NCI-H748 (cell line): ENCODE results near the gene SMU1.

Experiments used
- DNase-seq: peaks from one replicate; lab custom pipeline; 2025; ENCODE audit not compliant: unreplicated experiment; lab: John Stamatoyannopoulos, UW

SMU1 gene

DNA sequence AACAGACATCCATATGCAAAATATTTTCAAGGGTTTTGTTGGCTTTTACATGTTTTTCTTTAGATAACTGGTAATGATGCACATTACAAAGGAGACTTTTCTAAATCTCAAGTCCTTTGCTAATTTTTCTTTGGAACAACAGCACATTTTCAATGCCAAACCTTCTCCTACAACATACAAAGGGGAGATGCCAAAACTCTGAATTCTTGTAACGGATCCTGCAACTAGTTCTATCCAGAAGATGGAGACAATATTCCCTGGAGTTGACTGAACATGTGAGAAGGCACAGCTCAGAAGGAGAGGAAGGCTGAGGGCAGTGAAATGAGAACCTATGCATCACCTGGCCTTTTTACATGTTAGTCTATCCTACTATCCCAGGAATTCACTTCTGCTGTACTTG, 30.4 kb downstream of the SMU1 start:
- DNase-seq, result no peak

DNA sequence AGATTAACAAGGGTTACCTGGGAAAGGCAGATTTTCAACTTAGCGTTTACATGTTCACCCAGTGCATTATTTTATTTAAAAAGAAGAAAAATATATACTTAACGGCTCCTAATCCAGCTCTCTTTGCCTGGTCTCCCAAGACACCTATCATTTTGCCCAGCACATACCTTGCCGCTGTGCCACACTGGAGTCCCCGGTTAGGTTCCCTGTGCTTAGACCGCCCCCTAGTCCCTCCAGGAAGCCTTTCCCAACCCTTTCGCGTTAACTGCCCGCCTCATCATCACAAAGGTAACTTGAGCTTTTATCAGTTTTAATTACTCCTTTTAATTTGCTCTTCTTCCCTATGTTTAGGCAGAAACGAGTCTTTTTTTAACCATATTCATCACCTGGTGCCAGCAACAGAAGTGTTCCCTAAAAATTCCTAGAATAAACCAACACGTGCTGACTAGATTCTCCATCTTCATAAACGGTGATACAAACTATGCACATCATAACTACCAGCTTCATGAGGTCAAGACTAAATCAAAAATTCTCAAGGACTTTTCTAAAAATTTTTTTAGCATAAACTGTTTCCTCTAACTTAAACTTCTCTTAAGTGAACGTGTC, 31.7 kb downstream of the SMU1 start:
- DNase-seq, result peak; percentile 74

DNA sequence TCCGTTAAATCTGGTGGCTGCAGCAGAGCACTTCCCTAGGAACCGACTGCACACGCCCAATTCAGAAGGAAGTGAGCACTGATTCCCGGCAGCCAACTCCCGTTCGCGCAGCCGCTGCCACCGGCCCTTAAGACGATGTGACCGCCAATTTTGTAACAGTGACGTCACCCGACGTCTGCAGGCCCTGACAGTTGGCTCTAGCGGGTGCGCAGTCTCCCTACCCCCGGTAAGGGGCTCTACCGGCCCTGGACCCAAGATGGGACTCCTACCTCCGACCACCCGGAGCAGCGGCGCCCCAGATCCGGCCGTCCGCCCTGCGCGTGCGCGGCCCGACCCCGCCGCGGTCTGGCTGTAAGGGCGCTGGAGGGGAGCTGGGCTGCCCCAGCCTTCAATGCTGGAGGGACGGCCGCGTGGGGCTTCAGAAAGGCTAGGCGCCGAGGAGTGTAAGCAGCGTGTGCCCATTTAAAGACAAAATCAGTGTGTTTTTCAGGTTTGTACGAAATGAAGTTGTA, 32.3 kb downstream of the SMU1 start:
- DNase-seq, result peak; percentile 92

DNA sequence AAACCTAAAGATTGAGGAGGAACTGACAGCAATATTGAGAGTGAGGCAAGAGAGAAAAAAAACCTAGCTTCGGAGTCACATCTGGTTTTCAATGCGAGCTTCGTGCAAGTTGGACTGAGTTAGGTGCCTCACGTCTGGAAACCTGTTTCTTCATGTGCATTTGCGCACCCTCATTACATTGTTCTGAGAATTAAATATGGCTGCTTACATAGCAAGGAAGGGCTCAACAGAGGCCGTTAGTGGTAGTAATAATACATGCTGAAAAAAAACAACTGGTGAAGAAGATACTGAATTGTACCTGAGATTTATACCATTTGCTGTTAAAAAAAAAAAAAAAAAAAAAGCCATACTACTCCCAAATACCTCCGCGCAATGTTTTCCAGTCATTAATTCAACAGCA, 32.8 kb downstream of the SMU1 start:
- peak; percentile 43 for DNase-seq

DNA sequence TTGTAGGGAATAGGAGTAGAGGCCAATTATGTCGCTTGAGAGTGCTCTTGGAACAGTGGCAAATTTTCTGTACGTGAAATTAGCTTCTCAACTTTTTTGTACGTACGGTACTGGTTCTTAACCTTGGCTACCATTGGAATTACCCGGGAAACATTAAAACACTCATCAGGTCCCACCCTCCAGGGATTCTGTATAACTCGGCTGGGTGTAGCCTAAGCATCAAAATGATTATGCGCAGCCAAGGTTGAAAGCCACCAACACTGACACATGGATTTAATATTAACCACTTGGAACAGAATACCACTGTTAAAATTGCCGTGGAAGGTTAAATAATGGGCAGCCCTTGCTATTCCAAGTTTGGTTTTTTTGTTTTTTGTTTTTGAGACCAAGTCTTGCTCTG, 34.0 kb downstream of the SMU1 start:
- DNase-seq, result no peak

DNA sequence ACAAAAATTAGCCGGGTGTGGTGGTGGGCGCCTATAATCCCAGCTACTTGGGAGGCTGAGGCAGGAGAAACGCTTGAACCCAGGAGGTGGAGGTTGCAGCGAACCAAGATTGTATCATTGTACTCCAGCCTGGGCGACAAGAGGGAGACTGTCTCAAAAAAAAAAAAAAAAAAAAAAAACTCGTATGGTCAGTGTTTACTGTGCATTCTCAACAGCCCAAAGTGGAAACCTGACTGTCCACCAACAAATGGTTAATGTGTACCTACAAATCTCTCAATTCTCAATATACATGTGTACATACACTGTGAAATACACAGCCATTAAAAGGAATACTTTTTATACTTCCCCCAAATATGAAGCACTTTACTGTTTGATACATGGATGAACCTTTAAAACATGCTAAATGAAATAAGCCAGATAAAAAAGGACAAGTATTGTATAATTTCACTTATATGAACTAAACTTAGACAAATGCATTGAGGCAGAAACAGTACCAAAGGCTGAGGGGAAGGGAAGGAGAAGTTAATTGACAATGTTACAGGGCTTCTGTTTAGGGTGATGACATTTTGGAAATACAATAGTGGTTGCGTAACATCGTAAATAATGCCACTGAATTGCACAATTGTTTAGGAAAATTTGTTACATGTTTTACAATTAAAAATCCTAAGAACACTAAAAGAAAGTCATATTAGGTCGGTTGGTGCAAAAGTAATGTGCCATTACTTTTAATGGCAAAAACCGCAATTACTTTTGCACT, 34.9 kb downstream of the SMU1 start:
- DNase-seq, result no peak

DNA sequence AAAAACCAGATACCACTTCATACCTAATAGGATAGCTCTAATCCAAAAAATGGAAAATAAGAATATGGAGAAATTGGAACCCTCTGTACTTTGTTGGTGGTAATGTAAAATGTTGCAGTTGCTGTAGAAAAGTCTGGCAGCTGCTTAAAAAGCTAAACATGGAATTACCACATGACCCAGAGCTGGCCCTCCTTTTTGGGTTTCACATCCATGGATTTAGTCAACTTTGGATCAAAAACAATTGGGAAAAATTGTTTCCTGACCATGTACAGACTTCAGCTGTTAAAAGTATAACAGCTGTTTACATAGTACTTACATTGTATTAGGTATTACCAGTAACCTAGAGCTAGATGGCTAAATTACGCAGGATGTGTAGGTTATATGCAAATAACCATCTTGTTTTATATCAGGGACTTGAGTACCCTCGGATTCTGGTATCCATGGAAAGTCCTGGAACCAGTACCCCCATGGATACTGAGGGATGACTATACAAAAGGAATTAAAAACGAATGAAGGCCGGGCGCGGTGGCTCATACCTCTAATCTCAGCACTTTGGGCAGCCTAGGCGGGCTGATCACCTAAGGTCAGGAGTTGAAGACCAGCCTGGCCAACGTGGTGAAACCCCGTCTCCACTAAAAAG, 35.6 kb downstream of the SMU1 start:
- DNase-seq, result no peak

DNA sequence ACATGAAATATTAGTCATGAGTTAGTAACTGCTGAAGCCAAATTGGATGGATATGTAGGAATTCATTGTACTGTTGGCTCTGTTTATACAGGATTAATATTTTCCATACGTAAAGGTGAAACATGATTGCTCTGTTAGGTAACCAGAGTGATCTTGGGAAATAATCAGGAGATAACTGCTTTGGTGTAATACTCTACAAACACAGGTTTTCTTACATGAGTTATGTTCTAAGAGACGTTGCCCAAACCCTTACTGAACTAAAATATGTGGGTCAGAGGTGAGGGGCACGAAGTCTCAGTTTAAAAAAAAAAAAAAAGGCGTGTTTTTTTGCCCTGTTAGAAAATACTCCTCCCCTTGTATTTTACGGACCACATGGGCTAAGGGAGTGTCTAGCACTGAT, 43.6 kb downstream of the SMU1 start:
- DNase-seq, result no peak

DNA sequence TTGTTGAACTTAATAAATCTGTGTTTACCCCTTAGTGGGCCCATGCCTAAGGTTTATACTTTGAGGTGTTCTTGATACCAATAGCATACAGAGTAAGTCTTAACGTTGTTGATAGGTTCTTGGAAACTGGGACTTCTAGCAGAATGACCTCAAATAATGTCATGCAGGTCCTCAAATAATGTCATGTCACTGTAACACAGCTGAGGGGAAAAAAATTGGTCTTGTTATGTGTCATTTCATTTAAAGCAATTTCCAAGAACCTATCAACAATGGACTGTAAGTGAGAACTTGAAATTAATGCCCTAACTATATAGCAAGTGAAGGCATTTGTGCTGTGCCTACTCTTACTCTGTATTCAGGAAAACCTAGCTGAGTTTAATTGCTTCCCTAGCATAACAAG, 44.2 kb downstream of the SMU1 start:
- DNase-seq, result no peak

DNA sequence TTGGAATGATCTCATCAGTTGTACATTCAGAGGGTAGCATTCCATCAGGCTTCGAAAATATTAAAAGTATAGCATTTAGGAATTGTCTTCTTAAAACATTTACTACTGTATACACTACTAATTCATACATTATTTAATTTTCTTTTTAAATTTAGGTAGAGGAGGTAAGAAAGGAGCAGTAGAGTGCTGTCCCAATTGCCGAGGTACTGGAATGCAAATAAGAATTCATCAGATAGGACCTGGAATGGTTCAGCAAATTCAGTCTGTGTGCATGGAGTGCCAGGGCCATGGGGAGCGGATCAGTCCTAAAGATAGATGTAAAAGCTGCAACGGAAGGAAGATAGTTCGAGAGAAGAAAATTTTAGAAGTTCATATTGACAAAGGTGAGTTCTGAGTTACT, 46.2 kb downstream of the SMU1 start:
- DNase-seq, result no peak

DNA sequence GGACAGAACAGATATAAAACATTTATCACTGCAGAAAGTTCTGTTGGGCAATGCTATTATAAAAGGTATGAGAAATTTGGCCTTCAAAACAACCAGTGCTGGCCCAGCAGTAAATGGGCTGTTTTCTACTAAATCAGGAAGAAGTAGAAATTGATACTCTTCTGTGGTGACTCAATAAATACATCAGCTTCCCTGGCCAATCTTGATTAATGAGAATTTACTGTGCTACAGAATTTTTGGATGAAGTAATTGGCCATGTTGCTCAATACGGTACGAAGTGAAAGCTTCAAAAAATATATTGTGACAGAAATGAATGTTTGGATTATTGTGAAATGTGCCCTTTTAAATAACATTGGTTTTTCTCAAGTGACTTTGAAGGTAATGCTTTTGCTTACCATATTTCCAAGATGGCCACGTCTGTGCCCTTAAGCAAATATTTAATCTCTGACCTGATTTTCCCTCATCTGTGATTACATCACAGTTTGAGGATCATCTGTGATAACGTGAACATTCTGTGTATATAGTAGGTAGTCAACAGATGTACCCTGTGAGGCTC, 47.2 kb downstream of the SMU1 start:
- DNase-seq, result no peak

DNA sequence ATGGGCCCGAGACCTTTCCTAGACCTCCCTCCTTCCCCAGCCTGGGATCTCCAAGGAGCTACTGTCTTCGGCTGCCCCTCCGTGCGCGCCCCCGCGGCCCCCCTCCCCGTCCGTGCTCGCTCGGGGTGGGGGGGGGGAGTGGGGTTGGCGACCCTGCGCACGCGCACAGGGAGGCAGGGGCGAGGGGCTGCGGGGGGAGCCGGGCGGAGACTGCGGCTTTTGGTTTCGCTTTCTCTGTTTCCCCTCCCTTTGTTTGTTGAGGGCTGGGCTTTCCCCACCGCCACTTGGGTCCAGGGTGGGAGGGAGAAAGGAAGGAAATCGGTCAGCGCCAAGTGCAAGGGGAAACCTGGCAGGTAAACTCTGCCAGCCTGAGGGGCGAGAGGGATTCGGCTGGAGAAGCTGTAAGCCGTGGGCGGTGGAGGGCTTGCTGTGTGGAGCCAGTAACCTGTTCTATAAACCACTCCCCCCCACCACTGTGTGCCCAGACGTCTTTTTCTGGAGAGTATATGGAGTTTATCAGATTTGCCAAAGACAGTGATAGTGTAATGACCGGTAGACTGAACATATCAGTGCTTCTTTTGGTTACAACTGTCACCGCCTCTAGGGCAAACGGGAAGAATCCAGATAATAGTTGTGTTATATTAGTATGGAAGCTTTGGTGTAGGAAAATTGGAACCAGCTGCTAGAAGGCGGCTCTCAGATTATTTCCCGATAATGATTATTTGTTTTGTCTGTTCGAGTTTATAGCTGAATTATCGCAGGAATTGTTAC, 50.7 kb downstream of the SMU1 start:
- peak; percentile 91 for DNase-seq

DNA sequence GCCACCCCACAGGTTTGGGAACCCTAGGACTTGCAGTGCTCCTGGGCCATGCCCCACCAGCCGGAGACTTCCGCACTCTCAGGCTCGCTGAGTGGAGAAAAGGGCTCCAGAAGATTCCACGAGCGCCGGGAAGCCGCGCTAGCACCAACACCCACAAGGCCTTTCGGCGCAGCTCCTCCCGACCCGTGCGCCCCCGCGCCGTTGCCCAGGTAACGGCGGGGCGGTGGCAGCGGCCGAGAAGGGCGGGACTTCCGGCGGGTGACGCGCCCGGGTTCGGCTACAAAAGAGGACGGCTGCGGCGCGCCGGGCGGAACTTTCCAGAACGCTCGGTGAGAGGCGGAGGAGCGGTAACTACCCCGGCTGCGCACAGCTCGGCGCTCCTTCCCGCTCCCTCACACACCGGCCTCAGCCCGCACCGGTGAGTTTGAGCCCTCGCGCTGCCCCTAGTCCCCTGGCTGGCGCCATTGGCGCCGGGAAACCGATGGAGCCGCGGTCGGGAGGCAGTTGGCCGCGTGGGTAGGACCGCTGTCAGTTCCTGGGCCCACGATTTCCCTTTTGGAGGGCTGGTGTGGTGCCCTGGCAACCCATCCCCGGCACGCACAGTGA, 51.4 kb downstream of the SMU1 start, which contains the start of gene DNAJA1:
DNAJA1 (plus strand) TSS at position 308 of the 606 bp plus-strand sequence. CDS start 1,212 bp downstream, outside the sequence.
- DNase-seq, result peak; percentile 96

DNA sequence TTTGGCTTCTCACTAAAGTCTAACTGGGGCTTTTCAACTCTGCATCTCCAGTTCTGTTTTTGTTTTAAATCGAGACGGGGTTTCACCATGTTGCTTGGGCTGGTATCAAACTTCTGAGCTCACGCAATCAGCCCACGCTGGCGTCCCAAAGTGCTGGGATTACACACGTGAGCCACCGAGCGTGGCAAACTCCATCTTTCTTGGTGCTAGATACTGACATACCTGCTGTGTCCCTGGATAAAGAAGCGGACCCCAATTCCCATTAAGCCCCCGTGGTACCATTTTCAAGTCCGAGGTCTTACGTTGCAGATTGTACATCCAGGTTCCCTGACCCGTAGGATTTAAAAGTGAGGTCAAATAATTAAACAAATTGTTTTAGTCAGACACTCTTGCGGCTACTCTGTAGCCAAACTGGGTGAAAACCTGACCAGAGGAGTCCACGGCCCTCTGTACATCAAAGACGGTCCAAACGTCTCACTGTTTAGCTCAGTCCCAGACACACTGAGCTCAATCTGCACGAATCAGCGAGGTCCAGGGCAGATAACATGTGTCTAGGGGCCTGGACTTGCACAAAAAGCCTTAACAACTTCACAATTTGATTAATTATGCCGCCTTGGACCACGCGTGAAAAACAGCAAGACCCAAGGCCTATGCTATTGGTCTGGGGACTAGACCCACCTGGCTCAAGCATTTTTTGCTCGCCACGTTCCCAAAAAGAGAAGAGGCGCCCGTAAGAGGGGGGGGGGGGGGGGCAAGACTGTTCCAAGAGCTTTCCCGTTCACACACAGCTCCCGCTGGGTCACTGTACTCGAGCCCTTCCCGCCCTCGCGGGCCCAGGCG, 52.1 kb downstream of the SMU1 start:
- DNase-seq, result peak; percentile 67

DNA sequence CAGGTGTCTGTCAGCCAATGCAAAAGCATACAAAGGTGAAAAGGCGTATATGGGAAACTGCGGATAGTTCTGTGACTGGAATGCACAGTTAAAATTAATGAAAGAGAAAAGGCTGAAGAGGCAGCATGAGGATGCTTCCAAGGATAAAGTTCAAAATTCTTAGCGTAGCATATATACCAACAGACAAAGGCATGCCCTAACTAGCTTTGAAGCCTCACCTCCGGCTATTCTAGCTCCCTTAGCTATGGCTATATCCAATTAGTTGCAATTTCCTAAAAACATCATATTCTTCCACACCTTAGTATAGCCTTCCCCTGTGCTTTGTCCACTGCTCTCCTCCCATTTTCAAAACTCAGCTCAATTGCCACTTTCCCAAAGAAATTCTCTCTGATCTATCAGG, 52.8 kb downstream of the SMU1 start:
- no peak for DNase-seq

DNA sequence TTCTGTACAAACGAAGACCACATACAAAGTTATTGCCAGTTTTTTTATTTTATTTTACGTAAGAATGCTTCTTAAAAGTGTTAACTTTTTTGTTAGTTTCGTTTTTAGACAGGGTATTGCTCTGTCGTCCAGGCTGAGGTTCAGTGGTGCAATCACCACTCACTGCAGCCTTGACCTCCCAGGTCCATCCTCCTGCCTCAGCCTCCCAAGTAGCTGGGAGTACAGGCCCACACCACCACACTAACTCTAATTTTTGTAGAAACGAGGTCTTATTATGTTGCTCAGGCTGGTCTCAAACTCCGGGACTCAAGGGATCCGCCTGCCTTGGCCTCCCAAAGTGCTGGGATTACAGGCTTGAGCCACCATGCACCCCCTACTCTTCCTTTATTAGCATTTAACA, 53.7 kb downstream of the SMU1 start:
- no peak for DNase-seq

DNA sequence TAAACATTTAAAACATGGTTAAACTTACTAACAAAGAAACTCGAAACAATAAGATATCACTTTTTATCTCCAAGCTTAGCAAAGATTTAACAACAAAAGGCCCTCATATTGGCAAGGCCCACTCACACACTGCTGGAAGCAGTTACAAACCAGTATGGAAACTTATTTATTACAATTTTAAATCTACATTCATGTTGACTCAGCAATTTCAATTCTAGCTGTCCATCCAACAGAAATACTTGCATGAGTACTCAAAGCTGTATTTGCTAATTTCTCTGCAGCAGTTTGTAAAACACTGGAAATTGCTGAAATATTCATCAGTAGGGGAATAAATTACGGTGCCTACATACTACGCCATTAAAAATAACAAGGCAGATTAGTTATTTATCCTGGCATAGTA, 54.2 kb downstream of the SMU1 start:
- DNase-seq, result no peak

DNA sequence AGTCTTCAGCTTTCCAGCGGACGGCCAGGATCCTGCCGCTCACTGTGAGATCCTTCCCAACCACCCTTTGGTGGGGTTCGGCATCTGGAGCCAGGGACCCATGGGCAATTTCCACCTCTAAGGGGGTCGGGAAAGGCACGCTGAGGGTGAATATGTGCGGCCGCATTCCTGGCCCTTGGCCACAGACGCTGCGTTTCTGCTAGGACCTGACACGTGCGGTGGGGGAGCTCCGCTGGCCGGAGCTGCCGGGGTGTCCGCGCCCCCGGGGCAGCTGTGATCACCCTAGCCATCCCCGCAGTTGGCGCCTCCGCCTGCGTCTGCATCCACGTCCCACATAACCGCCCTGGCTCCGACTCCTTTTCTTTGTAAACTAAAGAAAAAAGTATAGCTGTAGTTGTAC, 56.7 kb downstream of the SMU1 start:
- DNase-seq, result no peak

DNA sequence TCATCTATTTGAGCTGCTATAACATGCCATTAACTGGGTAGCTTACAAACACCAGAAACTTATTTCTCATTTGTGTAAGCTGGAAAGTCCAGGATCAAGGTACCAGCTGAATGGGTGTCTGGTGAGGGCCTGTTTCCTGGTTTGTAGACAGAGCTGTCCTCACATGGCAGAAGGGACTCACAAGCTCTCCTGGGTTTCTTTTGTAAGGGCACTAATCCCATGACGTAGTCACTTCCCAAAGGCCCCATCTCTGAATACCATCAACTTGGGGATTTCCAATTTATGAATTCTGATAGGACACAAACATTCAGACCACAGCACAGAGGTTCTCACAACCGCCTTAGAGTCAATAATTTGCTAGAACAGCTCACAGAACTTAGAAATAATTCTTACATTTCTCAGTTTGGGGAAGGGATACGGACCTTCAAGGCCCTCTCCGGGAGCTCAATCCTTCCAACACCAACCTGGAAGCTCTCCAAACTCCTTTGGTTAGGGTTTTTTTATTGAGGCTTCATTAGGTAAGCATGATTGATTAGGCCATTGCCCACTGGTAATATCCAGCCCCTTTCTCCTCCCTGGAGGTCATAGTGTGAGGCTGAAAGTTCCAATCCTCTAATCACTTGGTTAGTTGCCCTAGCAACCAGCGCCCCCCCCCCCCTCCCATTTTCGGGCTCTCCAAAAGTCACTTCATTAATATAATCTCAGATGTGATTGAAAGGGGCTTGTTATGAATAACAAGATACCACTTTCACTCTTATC, 59.0 kb downstream of the SMU1 start:
- no peak for DNase-seq
